HUES48 (cell line): ENCODE results near the gene RPGRIP1L.
"Not testable (repeated sequence)": the region's sequence is repeated elsewhere in the genome, so short reads cannot be mapped to it uniquely, and the experiment has no call there.

Source experiments
- H3K27ac ChIP-seq: one replicate; pipeline ENCODE4 v1.7.0; 2013; ENCODE audit warnings: low read depth, low read length, inconsistent platforms
- H3K27me3 ChIP-seq: 2 replicates; pipeline ENCODE4 v1.6.1; 2013; ENCODE audit warnings: mild to moderate bottlenecking, low read length; ENCODE audit not compliant: control insufficient read depth, insufficient read depth
- H3K36me3 ChIP-seq: 2 replicates; pipeline ENCODE4 v1.6.1; 2013; ENCODE audit warnings: low read length; ENCODE audit not compliant: control insufficient read depth, insufficient read depth
- H3K4me1 ChIP-seq: 2 replicates; pipeline ENCODE4 v1.6.1; 2013; ENCODE audit warnings: mild to moderate bottlenecking, low read length; ENCODE audit not compliant: control insufficient read depth, insufficient read depth
- H3K4me3 ChIP-seq: 2 replicates; pipeline ENCODE4 v1.5.1; 2013; ENCODE audit warnings: mild to moderate bottlenecking, low read depth, low read length
- H3K9ac ChIP-seq: 2 replicates; pipeline ENCODE4 v1.6.1; 2013; ENCODE audit warnings: mild to moderate bottlenecking, low read depth, low read length, moderate library complexity
- H3K9me3 ChIP-seq: 2 replicates; pipeline ENCODE4 v1.6.1; 2013; ENCODE audit warnings: low read length; ENCODE audit not compliant: control insufficient read depth, insufficient read depth

The RPGRIP1L gene

DNA sequence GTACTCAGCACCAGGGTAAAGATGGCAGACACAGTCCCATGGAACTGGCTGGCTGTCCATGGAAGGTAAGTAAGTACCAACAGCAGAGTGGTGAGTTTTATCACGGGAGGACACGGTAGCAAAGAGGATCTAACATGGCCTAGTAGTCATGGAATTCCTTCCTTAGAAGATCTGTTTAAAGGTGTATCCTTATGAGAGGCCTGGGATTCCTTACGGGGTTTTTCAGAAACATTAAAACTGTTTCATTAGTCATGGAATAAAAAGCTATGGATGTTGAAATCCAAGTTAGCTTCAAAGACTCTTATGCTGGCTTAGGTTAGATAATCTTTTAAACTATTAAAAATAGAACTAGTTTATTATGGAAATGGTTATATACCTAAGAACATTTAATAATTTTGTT, 7.7 kb upstream of the RPGRIP1L start:
- no peak overlapping the region for H3K27ac ChIP-seq
- no peaks in the 10 kb centered on the region for H3K27me3 ChIP-seq
- no peak overlapping the region for H3K4me3 ChIP-seq
- H3K9ac ChIP-seq: no peak overlapping the region
- peaks cover 14% of the 10 kb centered on the region for H3K4me1 ChIP-seq
- H3K36me3 ChIP-seq: no peaks in the 10 kb centered on the region
- H3K9me3 ChIP-seq: no peaks in the 10 kb centered on the region

DNA sequence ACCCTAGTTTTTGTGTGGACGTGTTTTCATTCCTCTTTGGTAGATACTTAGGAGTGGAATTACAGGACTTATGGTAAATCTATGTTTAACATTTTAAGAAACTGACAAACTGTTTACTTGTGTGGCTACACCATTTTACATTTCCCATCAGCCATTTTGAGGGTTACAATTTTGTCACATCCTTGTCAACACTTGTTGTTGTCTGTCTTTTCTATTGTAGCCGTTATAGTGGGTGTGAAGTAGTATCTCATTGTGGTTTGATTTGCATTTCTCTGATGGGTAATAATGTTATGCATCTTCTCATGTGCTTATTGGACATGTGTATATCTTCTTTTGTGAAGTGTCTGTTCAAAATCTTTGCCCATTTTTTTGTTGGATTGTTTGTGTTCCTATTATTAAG, 4.8 kb upstream of the RPGRIP1L start:
- no peaks in the 10 kb centered on the region for H3K4me1 ChIP-seq
- H3K9me3 ChIP-seq: no peaks in the 10 kb centered on the region
- no peak overlapping the region for H3K27ac ChIP-seq
- H3K9ac ChIP-seq: no peak overlapping the region
- H3K36me3 ChIP-seq: no peaks in the 10 kb centered on the region
- no peaks in the 10 kb centered on the region for H3K27me3 ChIP-seq
- no peak overlapping the region for H3K4me3 ChIP-seq

DNA sequence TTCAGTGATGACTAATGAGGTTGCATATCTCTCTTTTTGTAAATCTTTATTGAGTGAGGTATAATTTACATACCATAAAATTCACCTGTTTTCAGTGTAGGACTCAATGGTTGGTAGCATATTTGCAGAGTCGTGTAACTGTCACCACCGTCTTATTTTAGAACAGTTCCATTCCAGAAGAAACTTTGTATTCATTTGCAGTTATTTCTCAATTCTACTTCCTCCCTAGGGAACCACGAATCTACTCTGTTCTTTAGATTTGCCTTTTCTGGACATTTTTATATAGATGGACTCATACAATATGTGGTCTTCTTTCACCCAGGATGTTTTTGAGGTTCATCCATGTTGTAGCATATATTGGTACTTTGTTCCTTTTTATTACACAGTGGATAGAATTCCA, 4.0 kb upstream of the RPGRIP1L start:
- Histone ChIP-seq H3K9ac (no peak overlapping the region), H3K36me3 (no peaks in the 10 kb centered on the region), H3K27ac (no peak overlapping the region), H3K9me3 (no peaks in the 10 kb centered on the region), H3K27me3 (no peaks in the 10 kb centered on the region), H3K4me3 (no peak overlapping the region), H3K4me1 (no peaks in the 10 kb centered on the region)

- Histone ChIP-seq H3K4me1 (no peaks in the 10 kb centered on the region), H3K4me3 (peak overlapping the region; percentile 70), H3K36me3 (peaks cover 8% of the 10 kb centered on the region; the same call in 1 of the 2 replicates), H3K9me3 (no peaks in the 10 kb centered on the region), H3K27me3 (no peaks in the 10 kb centered on the region), H3K9ac (peak overlapping the region; percentile 10; the same call in 1 of the 2 replicates), H3K27ac (no peak overlapping the region)
These were observed 770 bp upstream of the RPGRIP1L start for GRCh38 chr16:53704445-53704813.

DNA sequence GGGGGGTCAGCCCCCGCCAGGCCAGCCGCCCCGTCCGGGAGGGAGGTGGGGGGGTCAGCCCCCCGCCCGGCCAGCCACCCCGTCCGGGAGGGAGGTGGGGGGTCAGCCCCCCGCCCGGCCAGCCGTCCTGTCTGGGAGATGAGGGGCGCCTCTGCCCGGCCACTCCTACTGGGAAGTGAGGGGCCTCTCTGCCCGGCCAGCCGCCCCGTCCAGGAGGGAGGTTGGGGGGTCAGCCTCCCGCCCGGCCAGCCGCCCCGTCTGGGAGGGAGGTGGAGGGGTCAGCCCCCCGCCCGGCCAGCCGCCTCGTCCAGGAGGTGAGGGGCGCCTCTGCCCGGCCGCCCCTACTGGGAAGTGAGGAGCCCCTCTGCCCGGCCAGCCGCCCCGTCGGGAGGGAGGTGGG, 5.4 kb downstream of the RPGRIP1L start:
- H3K27ac ChIP-seq, H3K9ac ChIP-seq, H3K4me1 ChIP-seq, H3K27me3 ChIP-seq, H3K9me3 ChIP-seq, H3K4me3 ChIP-seq: not testable (repeated sequence)
- peaks cover 23% of the 10 kb centered on the region for H3K36me3 ChIP-seq

DNA sequence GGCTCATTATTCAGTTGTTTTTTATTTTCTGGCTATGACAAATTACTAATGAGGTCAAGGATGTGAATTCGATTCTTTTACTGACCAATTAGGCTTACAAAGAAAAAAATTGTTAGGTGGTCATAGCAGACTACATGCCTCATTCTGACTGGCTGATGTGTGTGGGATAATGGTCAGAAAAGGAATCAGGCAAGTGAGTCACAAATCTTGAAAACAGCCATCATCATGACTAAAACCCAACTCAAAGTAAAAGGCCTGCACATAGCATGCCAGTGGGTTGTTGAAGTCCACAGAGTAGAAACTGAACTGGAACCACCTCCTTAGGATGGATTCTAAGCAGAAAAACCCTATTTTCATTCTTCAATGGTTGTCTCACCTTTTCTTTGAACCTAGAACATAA, 8.6 kb downstream of the RPGRIP1L start:
- no peaks in the 10 kb centered on the region for H3K9me3 ChIP-seq
- H3K36me3 ChIP-seq: peaks cover 28% of the 10 kb centered on the region
- H3K27ac ChIP-seq: no peak overlapping the region
- H3K4me1 ChIP-seq: no peaks in the 10 kb centered on the region
- H3K27me3 ChIP-seq: no peaks in the 10 kb centered on the region
- no peak overlapping the region for H3K4me3 ChIP-seq
- H3K9ac ChIP-seq: no peak overlapping the region

- Histone ChIP-seq H3K4me3 (no peak overlapping the region), H3K9me3 (no peaks in the 10 kb centered on the region), H3K9ac (no peak overlapping the region), H3K27me3 (no peaks in the 10 kb centered on the region), H3K4me1 (no peaks in the 10 kb centered on the region), H3K27ac (no peak overlapping the region), H3K36me3 (peaks cover 23% of the 10 kb centered on the region)
These were observed 10.3 kb downstream of the RPGRIP1L start for GRCh38 chr16:53693320-53693719.

GRCh38 chr16:53692146-53692545, 11.5 kb downstream of the RPGRIP1L start:
- H3K4me3 ChIP-seq: no peak overlapping the region
- H3K9ac ChIP-seq: no peak overlapping the region
- no peaks in the 10 kb centered on the region for H3K27me3 ChIP-seq
- H3K36me3 ChIP-seq: peaks cover 24% of the 10 kb centered on the region
- H3K4me1 ChIP-seq: no peaks in the 10 kb centered on the region
- no peaks in the 10 kb centered on the region for H3K9me3 ChIP-seq
- no peak overlapping the region for H3K27ac ChIP-seq

- H3K27ac ChIP-seq: no peak overlapping the region
- H3K9ac ChIP-seq: no peak overlapping the region
- H3K9me3 ChIP-seq: no peaks in the 10 kb centered on the region
- H3K4me1 ChIP-seq: no peaks in the 10 kb centered on the region
- no peaks in the 10 kb centered on the region for H3K27me3 ChIP-seq
- H3K36me3 ChIP-seq: peaks cover 26% of the 10 kb centered on the region
- no peak overlapping the region for H3K4me3 ChIP-seq
These were observed 12.9 kb downstream of the RPGRIP1L start for GRCh38 chr16:53690771-53691170.

GRCh38 chr16:53689636-53690035, 14.0 kb downstream of the RPGRIP1L start:
- Histone ChIP-seq H3K27ac (no peak overlapping the region), H3K27me3 (no peaks in the 10 kb centered on the region), H3K4me3 (no peak overlapping the region), H3K36me3 (peaks cover 21% of the 10 kb centered on the region; the same call in 1 of the 2 replicates), H3K4me1 (no peaks in the 10 kb centered on the region), H3K9me3 (no peaks in the 10 kb centered on the region), H3K9ac (no peak overlapping the region)

- Histone ChIP-seq H3K27ac (no peak overlapping the region), H3K9me3 (no peaks in the 10 kb centered on the region), H3K4me3 (no peak overlapping the region), H3K36me3 (peaks cover 19% of the 10 kb centered on the region; the same call in 1 of the 2 replicates), H3K27me3 (no peaks in the 10 kb centered on the region), H3K4me1 (no peaks in the 10 kb centered on the region), H3K9ac (no peak overlapping the region)
These were observed 16.9 kb downstream of the RPGRIP1L start for GRCh38 chr16:53686710-53687109.

DNA sequence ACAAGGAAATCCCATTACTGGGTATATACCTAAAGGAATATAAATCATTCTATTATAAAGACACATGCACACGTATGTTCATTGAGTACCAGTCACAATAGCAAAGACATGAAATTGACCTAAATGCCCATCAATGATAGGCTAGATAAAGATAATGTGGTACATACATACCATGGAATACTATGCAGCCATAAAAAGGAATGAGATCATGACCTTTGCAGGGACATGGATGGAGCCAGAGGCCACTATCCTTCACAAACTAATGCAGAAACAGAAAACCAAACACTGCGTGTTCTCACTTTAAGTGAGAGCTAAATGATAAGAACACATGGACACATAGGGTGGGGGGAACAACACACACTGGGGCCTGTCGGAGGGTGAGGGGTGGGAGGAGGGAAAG, 18.3 kb downstream of the RPGRIP1L start:
- H3K36me3 ChIP-seq: peaks cover 14% of the 10 kb centered on the region; the same call in 1 of the 2 replicates
- not testable (repeated sequence) for H3K4me1 ChIP-seq, H3K27ac ChIP-seq, H3K9ac ChIP-seq, H3K9me3 ChIP-seq, H3K27me3 ChIP-seq, H3K4me3 ChIP-seq
